Hepatocyte (in vitro differentiated cells): ENCODE results near the gene NMRAL1.

Source experiments
- CTCF ChIP-seq: fragments of 200-600 bp; sonication (generic); IDR thresholded peaks from 2 replicates; pipeline ENCODE4 v1.5.1; 2016; ENCODE audit warnings: antibody characterized with exemption, mild to moderate bottlenecking; ENCODE audit not compliant: poor library complexity
- EZH2phosphoT487 ChIP-seq: fragments of 200-600 bp; sonication (generic); IDR thresholded peaks from one replicate; pipeline ENCODE4 v1.6.1; 2018; ENCODE audit warnings: antibody characterized with exemption, mild to moderate bottlenecking, low read depth, moderate library complexity; ENCODE audit not compliant: unreplicated experiment, severe bottlenecking

GRCh38 chr16:4437366-4437765 is 37.1 kb downstream of the NMRAL1 start:
- TF ChIP-seq CTCF (no peak), EZH2phosphoT487 (no peak)
